ENCODE results near the gene CHST5. TPM values are rescaled to one million over a fixed set of nuclear protein-coding genes. Genes with fewer than 3 reads are reported as not detected.
"Not testable (repeated sequence)": the region's sequence is repeated elsewhere in the genome, so short reads cannot be mapped to it uniquely, and the experiment has no call there.

The CHST5 gene
- total RNA-seq, 1 donor from 2014 or later: 0.85 TPM

GRCh38 chr16:75550211-75550662 is 14.3 kb upstream of the CHST5 start:
- Histone ChIP-seq H3K36me3 (no peaks in the 10 kb centered on the region), H3K9me3 (replicated peaks) (no peaks in the 10 kb centered on the region), H3K27me3 (ENCODE audit: low read depth) (no peaks in the 10 kb centered on the region), H3K4me3 (peak overlapping the region; percentile 28), H3K27ac (replicated peaks) (peak overlapping the region; percentile 76), H3K4me1 (peaks cover 14% of the 10 kb centered on the region)
- intact Hi-C loops (cut with micrococcal nuclease): no loop called here
- no peak for DNase-seq
- TF ChIP-seq, protein P1, sequence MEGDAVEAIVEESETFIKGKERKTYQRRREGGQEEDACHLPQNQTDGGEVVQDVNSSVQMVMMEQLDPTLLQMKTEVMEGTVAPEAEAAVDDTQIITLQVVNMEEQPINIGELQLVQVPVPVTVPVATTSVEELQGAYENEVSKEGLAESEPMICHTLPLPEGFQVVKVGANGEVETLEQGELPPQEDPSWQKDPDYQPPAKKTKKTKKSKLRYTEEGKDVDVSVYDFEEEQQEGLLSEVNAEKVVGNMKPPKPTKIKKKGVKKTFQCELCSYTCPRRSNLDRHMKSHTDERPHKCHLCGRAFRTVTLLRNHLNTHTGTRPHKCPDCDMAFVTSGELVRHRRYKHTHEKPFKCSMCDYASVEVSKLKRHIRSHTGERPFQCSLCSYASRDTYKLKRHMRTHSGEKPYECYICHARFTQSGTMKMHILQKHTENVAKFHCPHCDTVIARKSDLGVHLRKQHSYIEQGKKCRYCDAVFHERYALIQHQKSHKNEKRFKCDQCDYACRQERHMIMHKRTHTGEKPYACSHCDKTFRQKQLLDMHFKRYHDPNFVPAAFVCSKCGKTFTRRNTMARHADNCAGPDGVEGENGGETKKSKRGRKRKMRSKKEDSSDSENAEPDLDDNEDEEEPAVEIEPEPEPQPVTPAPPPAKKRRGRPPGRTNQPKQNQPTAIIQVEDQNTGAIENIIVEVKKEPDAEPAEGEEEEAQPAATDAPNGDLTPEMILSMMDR (IDR thresholded peaks at IDR 0.05; ENCODE audit: borderline replicate concordance): peak; percentile 67

DNA sequence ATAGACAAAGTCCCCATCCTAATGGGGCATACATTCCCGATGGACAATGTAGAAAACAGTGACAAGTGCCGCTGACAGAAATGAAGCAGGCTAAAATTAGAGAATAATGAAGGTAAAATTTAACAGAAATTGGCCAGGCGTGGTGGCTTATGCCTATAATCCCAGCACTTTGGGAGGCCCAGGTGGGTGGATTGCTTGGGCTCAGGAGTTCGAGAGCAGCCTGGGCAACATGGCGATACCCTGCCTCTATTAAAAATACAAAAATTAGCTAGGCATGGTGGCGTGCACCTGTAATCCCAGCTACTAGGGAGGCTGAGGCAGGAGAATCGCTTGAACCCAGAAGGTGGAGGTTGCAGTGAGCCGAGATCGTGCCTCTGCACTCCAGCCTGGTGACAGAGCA is 12.5 kb upstream of the CHST5 start:
- not testable (repeated sequence) for H3K27me3 ChIP-seq (ENCODE audit: low read depth); H3K36me3 ChIP-seq; H3K27ac ChIP-seq (replicated peaks); H3K9me3 ChIP-seq (replicated peaks); DNase-seq; H3K4me3 ChIP-seq; H3K4me1 ChIP-seq
- intact Hi-C loops (cut with micrococcal nuclease): loop anchor here (2.0 kb wide), 1 partner anchor 30 kb away; no protein-coding TSS in a partner anchor

GRCh38 chr16:75546293-75546692 is 10.4 kb upstream of the CHST5 start:
- TF ChIP-seq, protein P1 (IDR thresholded peaks at IDR 0.05; ENCODE audit: borderline replicate concordance): no peak
- Histone ChIP-seq H3K27me3 (ENCODE audit: low read depth) (no peaks in the 10 kb centered on the region), H3K4me3 (no peak overlapping the region), H3K9me3 (replicated peaks) (no peaks in the 10 kb centered on the region), H3K36me3 (peaks cover 14% of the 10 kb centered on the region), H3K4me1 (no peaks in the 10 kb centered on the region), H3K27ac (replicated peaks) (no peak overlapping the region)
- no peak for DNase-seq
- intact Hi-C loops (cut with micrococcal nuclease): no loop called here

DNA sequence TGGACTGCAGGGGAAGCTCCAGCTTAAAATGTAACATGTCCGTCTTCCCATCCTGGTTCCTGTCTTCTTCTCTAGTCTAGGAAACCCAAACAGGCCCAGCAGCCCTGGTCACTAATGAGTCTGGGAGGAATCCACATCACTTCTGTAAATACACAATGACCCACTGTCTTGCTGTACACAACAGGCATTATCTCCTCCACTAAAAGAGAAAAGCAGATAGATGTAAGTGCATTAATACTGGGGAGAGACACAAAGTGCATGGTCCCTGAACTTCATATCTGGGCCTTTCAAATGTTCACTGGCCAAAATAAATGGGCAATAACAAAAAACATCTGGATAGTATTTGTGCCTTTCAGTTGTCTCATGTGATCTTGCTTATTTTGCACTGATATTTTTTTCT is 10.0 kb upstream of the CHST5 start:
- H3K4me3 ChIP-seq; H3K9me3 ChIP-seq (replicated peaks); DNase-seq; H3K27ac ChIP-seq (replicated peaks); H3K4me1 ChIP-seq; H3K27me3 ChIP-seq (ENCODE audit: low read depth); intact Hi-C loops (cut with micrococcal nuclease): not testable (repeated sequence)
- H3K36me3 ChIP-seq: peaks cover 14% of the 10 kb centered on the region

- Histone ChIP-seq H3K4me1 (peaks cover 14% of the 10 kb centered on the region), H3K36me3 (peaks cover 14% of the 10 kb centered on the region)
- H3K4me3 ChIP-seq; DNase-seq; intact Hi-C loops (cut with micrococcal nuclease); H3K9me3 ChIP-seq (replicated peaks); H3K27me3 ChIP-seq (ENCODE audit: low read depth); H3K27ac ChIP-seq (replicated peaks): not testable (repeated sequence)
These were observed 6.6 kb upstream of the CHST5 start for GRCh38 chr16:75542462-75542861.

- Histone ChIP-seq H3K27ac (replicated peaks) (no peak overlapping the region), H3K4me1 (peaks cover 14% of the 10 kb centered on the region), H3K36me3 (peaks cover 14% of the 10 kb centered on the region), H3K4me3 (no peak overlapping the region), H3K9me3 (replicated peaks) (no peaks in the 10 kb centered on the region), H3K27me3 (ENCODE audit: low read depth) (no peaks in the 10 kb centered on the region)
- no peak for DNase-seq
- TF ChIP-seq, protein P1 (IDR thresholded peaks at IDR 0.05; ENCODE audit: borderline replicate concordance): no peak
- intact Hi-C loops (cut with micrococcal nuclease): no loop called here
These were observed 5.3 kb upstream of the CHST5 start for GRCh38 chr16:75541236-75541635.

DNA sequence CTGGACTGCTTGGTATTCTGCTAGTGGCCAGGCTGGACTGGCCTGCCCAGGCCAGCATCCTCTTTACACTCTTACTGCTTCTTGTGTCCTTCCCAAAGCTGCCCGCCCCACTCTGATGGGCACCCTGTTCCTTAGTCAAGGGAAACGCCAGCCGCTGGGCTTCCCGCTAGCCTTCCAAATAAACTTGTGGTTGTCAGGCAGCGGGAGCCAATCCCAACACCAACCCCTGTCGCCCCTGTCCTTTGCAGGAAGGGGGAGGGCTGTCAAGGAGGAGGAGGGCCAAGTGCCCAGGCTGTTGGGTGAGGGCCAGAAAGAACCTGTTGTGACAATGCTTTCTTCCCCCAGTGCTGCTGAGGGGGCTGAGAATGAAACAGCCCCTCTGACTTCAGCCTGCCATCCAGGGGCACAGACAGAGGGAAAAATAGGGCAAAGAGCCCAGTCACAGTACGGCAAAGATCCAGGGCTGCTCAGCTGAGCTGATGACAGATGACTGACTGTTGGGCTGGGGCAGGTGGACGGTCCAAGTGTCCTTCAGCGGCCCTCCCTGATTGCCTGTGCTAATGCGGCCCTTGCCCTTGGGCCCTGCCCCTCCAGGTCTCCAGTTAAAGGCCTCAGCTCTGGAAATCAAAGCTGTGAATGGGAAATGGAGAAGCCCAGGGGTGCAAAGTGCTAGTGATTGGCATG is 3.1 kb upstream of the CHST5 start:
- H3K4me3 ChIP-seq; H3K9me3 ChIP-seq (replicated peaks); H3K27me3 ChIP-seq (ENCODE audit: low read depth); H3K36me3 ChIP-seq; DNase-seq; intact Hi-C loops (cut with micrococcal nuclease): not testable (repeated sequence)
- Histone ChIP-seq H3K27ac (replicated peaks) (peak overlapping the region; percentile 73), H3K4me1 (peaks cover 14% of the 10 kb centered on the region)
